Measurements from ENCODE around the gene ATP8B4.
"Not testable (repeated sequence)": the region's sequence is repeated elsewhere in the genome, so short reads cannot be mapped to it uniquely, and the experiment has no call there.

The ATP8B4 gene, protein sequence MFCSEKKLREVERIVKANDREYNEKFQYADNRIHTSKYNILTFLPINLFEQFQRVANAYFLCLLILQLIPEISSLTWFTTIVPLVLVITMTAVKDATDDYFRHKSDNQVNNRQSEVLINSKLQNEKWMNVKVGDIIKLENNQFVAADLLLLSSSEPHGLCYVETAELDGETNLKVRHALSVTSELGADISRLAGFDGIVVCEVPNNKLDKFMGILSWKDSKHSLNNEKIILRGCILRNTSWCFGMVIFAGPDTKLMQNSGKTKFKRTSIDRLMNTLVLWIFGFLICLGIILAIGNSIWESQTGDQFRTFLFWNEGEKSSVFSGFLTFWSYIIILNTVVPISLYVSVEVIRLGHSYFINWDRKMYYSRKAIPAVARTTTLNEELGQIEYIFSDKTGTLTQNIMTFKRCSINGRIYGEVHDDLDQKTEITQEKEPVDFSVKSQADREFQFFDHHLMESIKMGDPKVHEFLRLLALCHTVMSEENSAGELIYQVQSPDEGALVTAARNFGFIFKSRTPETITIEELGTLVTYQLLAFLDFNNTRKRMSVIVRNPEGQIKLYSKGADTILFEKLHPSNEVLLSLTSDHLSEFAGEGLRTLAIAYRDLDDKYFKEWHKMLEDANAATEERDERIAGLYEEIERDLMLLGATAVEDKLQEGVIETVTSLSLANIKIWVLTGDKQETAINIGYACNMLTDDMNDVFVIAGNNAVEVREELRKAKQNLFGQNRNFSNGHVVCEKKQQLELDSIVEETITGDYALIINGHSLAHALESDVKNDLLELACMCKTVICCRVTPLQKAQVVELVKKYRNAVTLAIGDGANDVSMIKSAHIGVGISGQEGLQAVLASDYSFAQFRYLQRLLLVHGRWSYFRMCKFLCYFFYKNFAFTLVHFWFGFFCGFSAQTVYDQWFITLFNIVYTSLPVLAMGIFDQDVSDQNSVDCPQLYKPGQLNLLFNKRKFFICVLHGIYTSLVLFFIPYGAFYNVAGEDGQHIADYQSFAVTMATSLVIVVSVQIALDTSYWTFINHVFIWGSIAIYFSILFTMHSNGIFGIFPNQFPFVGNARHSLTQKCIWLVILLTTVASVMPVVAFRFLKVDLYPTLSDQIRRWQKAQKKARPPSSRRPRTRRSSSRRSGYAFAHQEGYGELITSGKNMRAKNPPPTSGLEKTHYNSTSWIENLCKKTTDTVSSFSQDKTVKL

DNA sequence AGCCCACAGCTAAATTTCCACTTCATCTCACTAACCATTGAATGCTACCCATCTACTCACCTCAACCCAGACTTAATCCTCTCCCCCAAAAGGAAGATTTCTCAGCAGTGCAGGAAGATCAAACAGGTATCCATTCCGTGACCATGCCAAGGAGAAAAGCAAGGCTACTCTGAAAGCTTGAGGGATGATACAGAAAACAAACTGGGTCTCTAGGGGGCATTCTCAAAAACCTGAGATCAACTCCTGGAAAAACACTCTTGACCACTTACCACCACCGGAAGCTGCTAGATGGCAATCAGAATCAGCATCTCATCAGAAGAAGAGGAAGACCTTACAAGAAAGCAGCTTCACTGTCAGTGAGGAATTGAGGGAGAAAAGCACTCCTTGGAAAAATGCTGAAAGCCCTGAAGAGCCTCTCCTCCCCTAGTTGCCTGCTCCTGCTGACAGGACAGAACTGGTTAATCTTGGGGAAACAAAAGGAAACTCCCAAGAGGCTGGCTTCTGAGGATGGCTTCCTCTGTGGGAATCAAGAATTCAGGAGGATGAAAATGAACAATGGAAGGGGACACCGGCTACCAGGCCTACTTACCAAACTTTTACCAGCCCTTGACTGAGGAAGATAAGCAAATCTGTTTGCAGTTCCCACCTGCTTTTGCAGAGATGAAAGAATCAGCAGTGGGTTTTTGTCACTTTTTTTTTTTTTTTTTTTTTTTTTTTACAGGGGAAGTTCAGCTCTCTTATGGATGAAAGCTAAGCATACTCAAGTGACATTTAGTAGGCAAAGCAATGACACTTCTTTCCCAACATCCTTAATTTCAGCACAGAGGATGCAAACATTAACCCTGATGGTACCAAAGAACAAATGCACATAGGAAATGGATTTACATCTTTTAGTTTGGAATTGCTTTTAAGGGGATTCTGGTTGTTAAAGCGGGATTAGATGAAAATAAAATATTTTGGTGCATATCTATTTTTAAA is at the start of gene ATP8B4:
ATP8B4 (minus strand) TSS at position 171 of the 978 bp plus-strand sequence. CDS start 12,267 bp downstream, outside the sequence.
- no peak for DNase-seq (ENCODE audit: low read depth in 3 of 3)

DNA sequence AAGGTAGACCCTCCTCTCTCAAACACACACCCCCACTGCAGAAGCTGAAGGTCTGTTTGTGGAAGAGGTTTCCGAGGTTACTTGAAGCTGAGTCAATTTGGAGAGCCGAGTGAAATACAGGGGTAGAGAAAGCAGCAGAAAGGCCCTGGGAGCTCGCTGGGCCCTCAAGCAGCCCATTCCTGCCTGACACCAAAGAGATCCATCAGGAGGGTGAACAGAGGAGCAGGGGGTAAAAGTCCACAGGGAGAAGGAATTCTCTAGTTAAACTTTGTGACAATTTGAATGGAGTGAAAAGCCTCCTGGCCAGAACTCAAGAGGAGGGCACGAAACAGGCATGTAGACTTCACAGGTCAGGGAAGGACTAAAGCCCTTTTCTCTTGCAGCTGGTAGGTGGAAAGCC is 49.3 kb upstream of the ATP8B4 start:
- no peak for DNase-seq (ENCODE audit: low read depth in 3 of 3)

DNA sequence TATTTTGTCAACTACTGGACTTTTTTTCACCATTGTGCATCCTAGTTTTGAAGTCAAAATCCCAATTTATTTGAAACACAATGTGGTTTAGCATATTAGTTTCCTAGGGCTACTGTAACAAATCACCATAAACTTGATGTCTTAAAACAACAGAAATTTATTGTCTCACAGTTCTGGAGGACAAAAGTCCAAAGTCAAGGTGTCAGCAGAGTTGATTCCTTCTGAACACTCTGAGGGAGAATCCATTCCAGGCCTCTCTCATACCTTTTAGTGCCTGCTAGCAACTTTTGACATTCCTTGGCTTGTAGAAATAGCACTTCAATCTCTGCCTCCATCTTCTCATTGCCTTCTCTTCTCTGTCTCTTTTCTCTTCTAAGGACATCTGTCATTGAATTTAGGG is 48.1 kb upstream of the ATP8B4 start:
- no peak for DNase-seq (ENCODE audit: low read depth in 3 of 3)

DNA sequence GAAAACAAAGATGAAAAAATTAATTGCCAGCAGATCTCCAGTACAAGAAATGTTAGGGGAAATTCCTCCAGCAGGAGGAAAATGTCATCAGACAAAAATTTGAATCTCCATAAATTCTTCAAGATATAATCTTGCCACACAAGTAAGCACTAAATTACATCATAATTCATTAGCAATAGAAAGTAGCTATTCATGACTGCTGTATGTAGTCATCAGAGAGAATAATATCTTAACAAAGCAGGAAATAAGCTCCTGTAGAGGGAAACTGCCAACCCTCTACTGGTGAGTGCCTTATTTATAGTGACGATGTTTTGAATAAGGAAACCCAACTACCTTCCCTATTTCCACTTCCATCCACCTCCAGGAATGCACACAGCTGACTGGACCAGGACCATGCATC is 47.2 kb upstream of the ATP8B4 start:
- no peak for DNase-seq (ENCODE audit: low read depth in 3 of 3)

DNA sequence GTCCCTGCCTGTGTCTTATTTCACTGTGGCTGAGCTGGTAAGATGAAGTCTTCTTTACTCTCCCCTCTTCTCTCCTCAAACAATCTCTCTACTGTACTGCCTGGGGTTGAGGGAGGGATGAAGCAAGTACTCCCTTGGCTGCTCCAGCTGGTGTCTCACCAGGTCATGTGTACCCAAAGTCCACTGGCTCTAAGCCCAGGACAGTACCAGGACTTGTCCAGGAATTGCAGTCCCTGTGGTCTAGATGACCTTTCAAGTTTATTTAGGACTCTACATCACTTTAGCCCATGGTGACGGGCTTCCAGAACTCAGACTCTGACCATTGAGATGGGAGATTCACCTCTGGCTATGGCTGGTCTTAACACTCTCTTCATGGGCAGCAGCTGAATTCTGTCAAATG is 45.4 kb upstream of the ATP8B4 start:
- no peak for DNase-seq (ENCODE audit: low read depth in 3 of 3)

DNA sequence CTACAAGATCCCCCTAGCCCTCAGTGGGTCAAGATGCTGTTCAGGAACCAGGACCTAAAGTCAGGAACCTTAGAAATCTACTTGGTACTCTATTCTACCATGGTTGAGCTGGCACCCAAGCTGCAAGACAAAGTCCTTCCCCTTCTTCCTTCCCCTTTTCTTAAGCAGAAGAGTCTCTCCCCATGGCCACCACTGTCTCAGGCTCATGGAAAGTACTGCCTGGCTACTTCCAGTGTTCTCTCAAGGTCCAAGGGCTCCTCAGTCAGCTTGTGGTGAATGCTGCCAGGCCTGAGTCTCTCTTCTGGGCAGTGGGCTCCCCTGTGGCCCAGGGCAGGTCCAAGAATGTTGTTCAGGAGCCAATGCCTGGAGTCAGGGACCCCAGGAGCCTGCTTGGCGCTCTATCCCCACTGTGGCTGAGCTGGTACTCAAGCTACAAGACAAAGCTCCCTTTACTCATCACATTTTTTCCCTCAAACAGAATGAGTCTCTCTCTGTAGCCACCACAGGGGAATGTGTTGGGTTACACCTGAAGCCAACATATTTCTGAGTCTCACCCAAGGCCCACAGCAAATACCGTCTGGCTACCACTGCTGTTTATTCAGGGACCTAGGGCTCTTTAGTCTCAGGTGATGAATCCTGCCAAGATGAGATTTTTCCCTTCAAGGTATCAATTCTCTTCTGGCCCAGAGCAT is 44.8 kb upstream of the ATP8B4 start:
- DNase-seq (ENCODE audit: low read depth in 3 of 3) = no peak

DNA sequence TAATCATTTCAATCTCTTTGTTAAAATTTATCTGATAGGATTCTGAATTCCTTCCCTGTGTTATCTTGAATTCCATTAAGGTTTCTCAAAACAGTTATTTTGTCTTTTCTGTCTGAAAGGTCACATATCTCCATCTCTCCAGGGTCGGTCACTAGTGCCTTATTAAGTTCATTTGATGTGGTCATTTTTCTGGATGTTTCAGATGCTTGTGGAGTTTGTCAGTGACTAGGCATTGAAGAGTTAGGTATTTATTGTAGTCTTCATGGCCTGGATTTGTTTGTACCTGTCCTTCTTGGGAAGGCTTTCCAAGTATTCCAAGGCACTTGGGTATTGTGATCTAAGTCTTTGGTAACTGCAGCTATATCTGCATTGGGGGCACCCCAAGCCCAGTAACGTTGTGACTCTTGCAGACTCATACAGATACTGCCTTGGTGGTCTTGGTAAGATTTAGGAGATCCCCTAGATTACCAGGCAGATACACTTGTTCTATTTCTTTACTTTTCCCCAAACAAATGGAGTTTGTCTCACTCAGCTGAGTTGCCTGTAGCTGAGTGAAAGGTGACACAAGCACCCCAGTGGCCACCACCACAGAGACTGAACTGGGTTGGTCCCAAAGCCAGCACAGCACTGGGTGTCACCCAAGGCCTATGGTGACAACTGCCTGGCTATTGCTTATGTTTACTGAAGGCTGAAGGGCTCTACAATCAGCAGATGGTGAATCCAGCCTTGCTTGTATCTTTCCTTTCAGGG is 44.1 kb upstream of the ATP8B4 start:
- no peak for DNase-seq (ENCODE audit: low read depth in 3 of 3)

DNA sequence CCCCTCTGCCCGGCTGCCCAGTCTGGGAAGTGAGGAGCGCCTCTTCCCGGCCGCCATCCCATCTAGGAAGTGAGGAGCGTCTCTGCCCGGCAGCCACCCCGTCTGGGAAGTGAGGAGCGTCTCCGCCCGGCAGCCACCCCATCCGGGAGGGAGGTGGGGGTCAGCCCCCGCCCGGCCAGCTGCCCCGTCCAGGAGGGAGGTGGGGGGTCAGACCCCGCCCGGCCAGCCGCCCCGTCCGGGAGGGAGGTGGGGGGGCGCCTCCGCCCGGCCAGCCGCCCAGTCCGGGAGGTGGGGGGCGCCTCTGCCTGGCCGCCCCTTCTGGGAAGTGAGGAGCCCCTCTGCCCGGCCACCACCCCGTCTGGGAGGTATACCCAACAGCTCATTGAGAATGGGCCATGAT is 39.2 kb upstream of the ATP8B4 start:
- not testable (repeated sequence) for DNase-seq (ENCODE audit: low read depth in 3 of 3)

DNA sequence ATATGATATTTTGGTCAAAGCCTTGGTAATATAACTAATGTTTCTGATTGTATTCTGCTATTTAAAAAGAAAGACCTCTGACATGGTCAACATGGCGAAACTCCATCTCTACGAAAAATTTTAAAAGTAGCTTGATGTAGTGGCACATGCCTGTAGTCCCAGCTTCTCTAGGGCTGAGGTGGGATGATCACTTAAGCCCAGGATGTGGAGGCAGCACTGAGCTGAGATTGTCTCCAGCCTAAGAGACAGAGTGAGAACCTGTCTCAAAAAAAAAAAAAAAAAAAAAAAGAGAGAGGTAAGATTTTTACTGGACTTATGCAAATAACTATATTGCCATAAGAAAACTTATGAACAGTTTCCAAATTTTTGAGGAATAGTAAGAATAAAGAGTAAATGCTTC is 32.4 kb upstream of the ATP8B4 start:
- no peak for DNase-seq (ENCODE audit: low read depth in 3 of 3)

DNA sequence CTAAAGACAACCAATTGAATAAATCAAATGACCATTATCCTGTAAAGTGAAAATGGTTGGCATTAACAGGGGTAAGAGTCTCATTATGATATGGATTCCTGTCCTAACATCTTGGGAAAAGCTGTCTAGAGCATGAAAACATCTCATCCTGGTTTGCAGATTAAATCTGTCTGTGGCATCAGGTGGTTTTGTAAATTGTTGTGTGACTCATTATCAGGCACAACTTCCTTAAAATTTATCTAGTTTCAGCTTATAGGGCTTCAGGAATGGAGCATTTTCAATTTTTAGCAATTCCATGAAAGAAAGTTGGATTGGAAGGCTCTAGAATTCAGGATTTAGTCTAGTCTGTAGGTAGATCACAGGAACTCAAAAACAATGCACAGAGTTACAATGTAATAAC is 31.8 kb upstream of the ATP8B4 start:
- DNase-seq (ENCODE audit: low read depth in 3 of 3) = no peak

DNA sequence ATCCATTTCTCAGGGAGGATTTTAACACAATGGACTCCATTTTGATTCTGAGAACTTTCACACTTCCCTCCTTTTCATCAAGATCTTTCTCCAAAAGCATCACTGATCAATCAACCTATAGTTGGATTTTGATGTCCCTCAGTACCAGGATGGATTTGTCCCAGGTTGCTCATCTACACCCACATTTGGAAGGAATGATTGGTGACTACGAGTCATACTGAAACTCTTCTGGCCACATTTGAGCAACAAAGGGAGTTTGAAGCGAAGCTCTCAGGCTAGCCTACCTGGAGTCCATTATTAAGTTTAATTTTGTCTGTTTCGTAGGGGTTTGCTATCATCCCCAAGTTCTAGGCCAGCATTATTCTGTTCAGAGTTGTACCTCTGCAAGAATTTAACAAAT is 31.3 kb upstream of the ATP8B4 start:
- DNase-seq (ENCODE audit: low read depth in 3 of 3) = no peak

DNA sequence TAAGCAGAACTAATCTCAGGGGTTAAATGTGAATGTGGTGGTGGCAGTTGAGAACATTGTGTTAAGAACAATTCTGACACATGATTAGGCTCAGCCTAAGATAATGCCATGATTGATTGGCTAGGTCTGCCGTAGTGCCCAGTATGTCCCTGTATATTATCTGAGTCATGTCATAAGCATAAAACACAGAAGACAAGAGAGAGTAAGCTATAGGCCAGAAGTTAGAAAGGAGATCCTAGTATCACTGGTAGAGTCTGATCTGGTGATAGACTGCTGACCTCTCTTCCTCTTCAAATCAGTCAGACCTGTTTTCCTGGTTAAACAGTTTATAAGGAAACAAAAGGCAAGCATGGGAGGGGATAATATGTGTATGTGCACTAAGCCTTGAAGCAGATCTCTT is 30.1 kb upstream of the ATP8B4 start:
- DNase-seq (ENCODE audit: low read depth in 3 of 3) = no peak

DNA sequence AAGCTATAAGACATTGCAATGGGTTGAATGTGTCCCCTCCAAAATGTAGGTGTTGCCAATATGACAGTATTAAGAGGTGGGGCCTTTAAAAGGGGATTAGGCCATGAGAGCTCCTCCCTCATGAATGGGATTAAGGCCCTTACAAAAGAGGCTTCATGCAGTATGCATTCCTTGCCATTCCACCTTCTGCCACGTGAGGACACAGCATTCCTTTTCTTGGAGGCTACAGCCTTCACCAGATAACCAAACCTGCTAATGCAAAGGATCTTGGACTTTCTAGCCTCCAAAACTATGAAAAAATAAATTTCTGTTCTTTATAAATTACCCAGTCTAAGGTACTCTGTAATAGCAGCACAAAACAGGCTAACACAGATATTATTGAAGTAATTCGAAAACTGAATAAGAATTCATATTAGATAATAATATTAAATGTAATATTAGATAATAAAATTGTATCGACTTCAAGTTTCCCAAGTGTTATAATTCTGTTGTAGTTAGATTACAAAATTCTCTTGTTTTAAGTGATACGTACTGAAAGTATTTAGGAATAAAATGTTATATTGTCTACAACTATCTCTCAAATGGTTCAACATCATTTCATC is 29.4 kb upstream of the ATP8B4 start:
- no peak for DNase-seq (ENCODE audit: low read depth in 3 of 3)

DNA sequence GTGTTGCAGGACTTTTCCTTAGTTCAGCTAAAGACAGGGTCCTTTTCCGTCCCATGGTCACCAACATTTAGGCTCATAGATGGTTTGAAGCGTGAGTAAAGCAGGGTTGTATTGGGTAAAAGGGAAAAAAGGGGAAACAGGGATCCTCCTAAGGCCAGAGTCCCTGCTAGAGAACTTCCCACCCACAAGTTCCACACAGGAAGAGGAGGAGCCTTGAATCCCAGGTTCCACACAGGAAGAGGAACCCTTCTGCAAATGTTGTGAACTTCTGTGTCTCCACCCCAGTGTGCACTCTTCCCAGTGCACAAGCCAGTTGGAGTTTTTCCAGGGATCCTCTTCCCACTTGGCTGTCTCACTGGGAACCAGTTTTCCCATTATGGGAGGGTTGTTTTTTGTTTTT is 27.6 kb upstream of the ATP8B4 start:
- DNase-seq (ENCODE audit: low read depth in 3 of 3) = no peak

DNA sequence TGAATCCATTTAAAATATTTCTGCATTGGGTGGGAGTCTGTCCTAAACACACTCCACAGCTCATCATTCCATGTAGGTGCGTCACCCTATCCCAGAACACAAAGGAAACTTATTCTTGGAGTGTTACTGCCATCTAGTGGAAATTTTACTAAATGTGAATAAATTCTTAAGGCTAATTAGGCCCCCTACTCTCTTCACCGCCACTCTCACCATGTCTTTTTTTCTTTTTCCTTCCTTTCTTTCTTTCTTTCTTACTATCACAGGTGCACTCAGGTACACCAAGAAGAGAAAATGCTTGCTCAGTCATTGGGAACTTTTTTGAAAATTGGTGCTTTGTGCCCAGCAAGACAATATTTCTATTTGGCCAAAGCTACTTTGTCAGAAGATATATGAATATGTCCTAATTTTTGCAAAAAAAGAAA is 26.4 kb upstream of the ATP8B4 start:
- DNase-seq (ENCODE audit: low read depth in 3 of 3) = no peak

DNA sequence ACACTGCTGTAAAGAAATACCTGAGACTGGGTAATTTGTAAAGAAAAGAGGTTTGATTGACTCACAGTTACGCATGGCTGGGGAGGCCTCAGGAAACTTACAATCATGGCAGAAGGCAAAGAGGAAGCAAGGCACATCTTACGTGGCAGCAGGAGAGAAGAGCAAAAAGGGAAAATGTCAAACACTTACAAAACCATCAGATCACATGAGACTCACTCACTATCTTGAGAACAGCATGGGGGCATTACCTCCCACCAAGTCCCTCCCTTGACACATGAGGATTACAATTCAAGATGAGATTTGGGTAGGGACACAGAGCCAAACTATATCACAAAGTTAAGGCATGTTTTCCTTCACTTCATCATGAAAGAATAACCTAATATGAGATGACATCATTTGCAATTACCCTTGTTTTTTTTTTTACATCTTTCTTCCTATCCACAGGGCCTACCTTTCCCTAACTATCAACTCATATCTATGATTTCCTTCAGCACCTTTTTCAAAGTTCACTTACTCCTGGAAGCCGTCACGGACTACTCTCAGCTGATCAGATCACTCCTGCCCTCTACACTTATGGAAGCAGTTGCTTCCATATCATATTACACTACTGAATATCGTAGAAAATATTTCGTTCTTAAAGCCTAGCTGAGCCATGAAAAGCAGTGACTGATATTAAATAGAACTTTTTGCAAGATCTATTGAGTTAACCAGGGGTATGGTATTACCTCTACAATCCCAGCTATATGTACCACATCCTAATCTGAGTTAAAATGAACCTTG is 25.5 kb upstream of the ATP8B4 start:
- no peak for DNase-seq (ENCODE audit: low read depth in 3 of 3)

DNA sequence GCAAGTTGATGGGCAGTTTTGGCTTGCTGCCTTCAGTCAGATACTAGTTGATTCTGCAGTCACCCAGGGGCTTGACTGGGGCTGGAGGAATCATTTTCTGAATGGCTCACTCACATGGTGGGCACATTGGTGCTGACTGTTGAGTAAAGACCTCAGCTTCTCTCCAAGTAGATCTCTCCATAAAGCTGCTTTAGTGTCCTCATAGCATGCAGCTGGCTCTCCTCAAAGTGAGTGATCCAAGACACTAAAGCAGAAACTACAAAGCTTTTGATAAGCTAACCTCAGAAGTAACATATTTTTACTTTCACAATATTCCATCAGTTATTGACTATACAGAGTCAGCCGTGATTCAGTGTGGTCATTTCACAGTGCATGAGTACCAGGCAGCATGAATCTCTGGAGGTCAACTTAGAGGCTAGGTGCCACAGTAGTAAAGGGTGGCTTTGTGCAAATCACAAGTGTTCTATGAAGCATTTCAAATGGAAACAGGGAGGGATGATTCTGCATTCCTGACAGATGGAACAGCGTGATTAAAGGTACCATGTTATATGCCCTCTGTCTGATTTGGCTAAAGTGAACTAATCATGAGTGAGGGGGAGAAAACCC is 24.3 kb upstream of the ATP8B4 start:
- DNase-seq (ENCODE audit: low read depth in 3 of 3) = no peak

DNA sequence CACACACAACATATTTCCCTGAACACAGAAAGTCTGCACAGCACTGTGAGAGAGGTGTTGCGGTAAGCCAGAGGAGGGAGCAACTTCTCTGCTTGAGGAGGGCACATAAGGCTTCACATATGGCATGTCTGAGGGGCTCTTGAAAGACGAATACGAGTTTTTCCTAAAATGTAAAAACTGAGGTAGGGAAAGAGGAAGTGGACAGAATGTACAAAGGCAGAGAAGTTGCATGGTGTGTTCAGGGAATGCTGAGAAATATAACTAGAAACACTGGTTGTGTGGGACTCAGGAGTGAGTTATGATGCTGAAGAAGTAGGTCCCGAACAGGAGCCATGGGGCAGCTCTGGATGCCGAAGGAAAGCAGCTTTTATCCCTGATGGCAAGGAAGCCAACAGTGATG is 22.8 kb upstream of the ATP8B4 start:
- no peak for DNase-seq (ENCODE audit: low read depth in 3 of 3)

All from stimulated activated CD4-positive, alpha-beta T cell treated with anti-CD3 and anti-CD28 coated beads, TNF-alpha, amount 100 ng/mL, for 24 hours (primary cell).